PFSK-1 (cell line): ENCODE data around the gene HRH1.

Experiments
- POLR2AphosphoS5 ChIP-seq: IDR thresholded peaks from 2 replicates; pipeline ENCODE4 v1.6.1; 2012; ENCODE audit warnings: low read depth, mild to moderate bottlenecking, control low read depth, low read length, moderate library complexity
- SIN3A ChIP-seq: IDR thresholded peaks from 2 replicates; pipeline ENCODE4 v1.6.1; 2012; ENCODE audit warnings: mild to moderate bottlenecking, low read length, moderate library complexity, borderline replicate concordance; ENCODE audit not compliant: insufficient read depth
- TAF1 ChIP-seq: IDR thresholded peaks from 2 replicates; pipeline ENCODE4 v1.6.1; 2012; ENCODE audit warnings: low read length, control low read depth, borderline replicate concordance; ENCODE audit not compliant: insufficient read depth
- TF ChIP-seq, protein P1 (sequence below), 2 experiments: IDR thresholded peaks; 2 replicates each; pipeline versions ENCODE4 v1.6.1 to v1.8.0; 2011 to 2012; ENCODE audit warnings: low read depth in 2 of 2, low read length in 2 of 2, control low read depth in 1 of 2, inconsistent platforms in 1 of 2, mild to moderate bottlenecking in 1 of 2, moderate library complexity in 1 of 2; ENCODE audit not compliant: insufficient read depth in 1 of 2

DNA sequence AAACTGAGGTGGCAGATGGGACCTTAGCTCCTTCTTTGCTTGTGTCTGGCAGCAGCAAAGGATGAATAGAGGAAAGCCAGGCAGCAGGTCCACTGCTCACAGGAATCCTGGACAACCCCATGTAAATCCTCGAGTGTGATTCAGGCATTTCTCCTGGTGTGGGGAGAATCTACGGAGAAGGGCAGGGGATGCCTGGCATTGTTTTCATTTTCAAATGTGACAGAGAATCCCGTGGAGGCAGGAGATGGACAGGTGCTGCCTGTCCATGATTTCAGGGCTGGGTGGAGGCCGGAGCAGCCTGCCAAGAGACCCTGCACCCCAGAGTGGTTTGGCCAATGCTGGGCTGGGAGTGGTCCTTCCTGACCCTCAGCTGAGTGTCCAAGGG, 1.7 kb downstream of the HRH1 start:
- TF ChIP-seq TAF1 (no peak), POLR2AphosphoS5 (no peak), SIN3A (no peak)
- TF ChIP-seq, protein P1, sequence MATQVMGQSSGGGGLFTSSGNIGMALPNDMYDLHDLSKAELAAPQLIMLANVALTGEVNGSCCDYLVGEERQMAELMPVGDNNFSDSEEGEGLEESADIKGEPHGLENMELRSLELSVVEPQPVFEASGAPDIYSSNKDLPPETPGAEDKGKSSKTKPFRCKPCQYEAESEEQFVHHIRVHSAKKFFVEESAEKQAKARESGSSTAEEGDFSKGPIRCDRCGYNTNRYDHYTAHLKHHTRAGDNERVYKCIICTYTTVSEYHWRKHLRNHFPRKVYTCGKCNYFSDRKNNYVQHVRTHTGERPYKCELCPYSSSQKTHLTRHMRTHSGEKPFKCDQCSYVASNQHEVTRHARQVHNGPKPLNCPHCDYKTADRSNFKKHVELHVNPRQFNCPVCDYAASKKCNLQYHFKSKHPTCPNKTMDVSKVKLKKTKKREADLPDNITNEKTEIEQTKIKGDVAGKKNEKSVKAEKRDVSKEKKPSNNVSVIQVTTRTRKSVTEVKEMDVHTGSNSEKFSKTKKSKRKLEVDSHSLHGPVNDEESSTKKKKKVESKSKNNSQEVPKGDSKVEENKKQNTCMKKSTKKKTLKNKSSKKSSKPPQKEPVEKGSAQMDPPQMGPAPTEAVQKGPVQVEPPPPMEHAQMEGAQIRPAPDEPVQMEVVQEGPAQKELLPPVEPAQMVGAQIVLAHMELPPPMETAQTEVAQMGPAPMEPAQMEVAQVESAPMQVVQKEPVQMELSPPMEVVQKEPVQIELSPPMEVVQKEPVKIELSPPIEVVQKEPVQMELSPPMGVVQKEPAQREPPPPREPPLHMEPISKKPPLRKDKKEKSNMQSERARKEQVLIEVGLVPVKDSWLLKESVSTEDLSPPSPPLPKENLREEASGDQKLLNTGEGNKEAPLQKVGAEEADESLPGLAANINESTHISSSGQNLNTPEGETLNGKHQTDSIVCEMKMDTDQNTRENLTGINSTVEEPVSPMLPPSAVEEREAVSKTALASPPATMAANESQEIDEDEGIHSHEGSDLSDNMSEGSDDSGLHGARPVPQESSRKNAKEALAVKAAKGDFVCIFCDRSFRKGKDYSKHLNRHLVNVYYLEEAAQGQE (IDR thresholded peaks at IDR 0.05; ENCODE audit: insufficient read depth in 1 of 2, low read depth in 2 of 2, low read length in 2 of 2), result no peak
